ENCODE measurements around the gene TACC2. TPM values are rescaled to one million over a fixed set of nuclear protein-coding genes. Genes with fewer than 3 reads are reported as not detected.

Gene TACC2
- total RNA-seq, 1 donor from 2014 or later = 11.2 TPM

- DNase-seq (ENCODE audit: low read depth) = no peak
These were observed 40.7 kb downstream of the TACC2 start for GRCh38 chr10:122029499-122030199.

- no peak for DNase-seq (ENCODE audit: low read depth)
These were observed 41.2 kb downstream of the TACC2 start for GRCh38 chr10:122030200-122030552.

- no peak for DNase-seq (ENCODE audit: low read depth)
These were observed 44.4 kb downstream of the TACC2 start for GRCh38 chr10:122033224-122033926.

- DNase-seq (ENCODE audit: low read depth) = peak; percentile 91
These were observed 45.3 kb downstream of the TACC2 start for GRCh38 chr10:122034149-122034756.

- DNase-seq (ENCODE audit: low read depth) = no peak
These were observed 51.8 kb downstream of the TACC2 start for GRCh38 chr10:122040786-122041185.

GRCh38 chr10:122042836-122043235 lies 53.9 kb downstream of the TACC2 start:
- DNase-seq (ENCODE audit: low read depth) = no peak

GRCh38 chr10:122044045-122044661 lies 55.2 kb downstream of the TACC2 start:
- DNase-seq (ENCODE audit: low read depth) = peak; percentile 59

GRCh38 chr10:122044713-122045112 lies 55.8 kb downstream of the TACC2 start:
- peak; percentile 36 for DNase-seq (ENCODE audit: low read depth)

GRCh38 chr10:122045212-122045611 lies 56.2 kb downstream of the TACC2 start:
- DNase-seq (ENCODE audit: low read depth) = no peak

- DNase-seq (ENCODE audit: low read depth) = no peak
These were observed 58.6 kb downstream of the TACC2 start for GRCh38 chr10:122047560-122047959.

- DNase-seq (ENCODE audit: low read depth) = no peak
These were observed 60.1 kb downstream of the TACC2 start for GRCh38 chr10:122049076-122049475.

GRCh38 chr10:122050311-122050710 lies 61.3 kb downstream of the TACC2 start:
- DNase-seq (ENCODE audit: low read depth) = no peak

- no peak for DNase-seq (ENCODE audit: low read depth)
These were observed 61.8 kb downstream of the TACC2 start for GRCh38 chr10:122050811-122051210.

GRCh38 chr10:122051609-122052385 lies 62.8 kb downstream of the TACC2 start:
- DNase-seq (ENCODE audit: low read depth) = peak; percentile 88

- no peak for DNase-seq (ENCODE audit: low read depth)
These were observed 63.7 kb downstream of the TACC2 start for GRCh38 chr10:122052701-122053100.

GRCh38 chr10:122053314-122053713 lies 64.4 kb downstream of the TACC2 start:
- DNase-seq (ENCODE audit: low read depth) = no peak

GRCh38 chr10:122054048-122055025 lies 65.4 kb downstream of the TACC2 start:
- peak; percentile 30 for DNase-seq (ENCODE audit: low read depth)

- no peak for DNase-seq (ENCODE audit: low read depth)
These were observed 66.3 kb downstream of the TACC2 start for GRCh38 chr10:122055252-122055651.

GRCh38 chr10:122056431-122057094 lies 67.6 kb downstream of the TACC2 start:
- DNase-seq (ENCODE audit: low read depth) = peak; percentile 53

- no peak for DNase-seq (ENCODE audit: low read depth)
These were observed 69.0 kb downstream of the TACC2 start for GRCh38 chr10:122057841-122058413.
